Nephron (organoid): ENCODE results near the gene THRAP3.

Experiments
- H3K27ac Mint-ChIP-seq, 3 experiments: 2 replicates each; pipeline ENCODE4 v1.8.0; 2020; ENCODE audit warnings: mixed read lengths in 3 of 3, mild to moderate bottlenecking in 2 of 3, moderate library complexity in 1 of 3
- H3K27me3 Mint-ChIP-seq: 2 replicates; pipeline ENCODE4 v1.8.0; 2021; ENCODE audit warnings: low read depth, mild to moderate bottlenecking, moderate library complexity, mixed read lengths
- H3K36me3 Mint-ChIP-seq: 2 replicates; pipeline ENCODE4 v1.8.0; 2020; ENCODE audit warnings: low read depth, mixed read lengths
- H3K4me1 Mint-ChIP-seq: 2 replicates; pipeline ENCODE4 v1.8.0; 2020; ENCODE audit warnings: mixed read lengths
- H3K4me3 Mint-ChIP-seq, 3 experiments: 2 replicates each; pipeline ENCODE4 v1.8.0; 2020; ENCODE audit warnings: mild to moderate bottlenecking in 3 of 3, mixed read lengths in 3 of 3, moderate library complexity in 2 of 3
- H3K9me3 Mint-ChIP-seq: 2 replicates; pipeline ENCODE4 v1.8.0; 2020; ENCODE audit warnings: mixed read lengths
- TF ChIP-seq, protein P1 (sequence below), 3 experiments: fragments of 200-600 bp; sonication (generic); IDR thresholded peaks; one replicate each; pipeline ENCODE4 v1.5.0; 2021; ENCODE audit warnings: antibody characterized with exemption in 3 of 3; ENCODE audit not compliant: unreplicated experiment in 3 of 3

The THRAP3 gene

DNA sequence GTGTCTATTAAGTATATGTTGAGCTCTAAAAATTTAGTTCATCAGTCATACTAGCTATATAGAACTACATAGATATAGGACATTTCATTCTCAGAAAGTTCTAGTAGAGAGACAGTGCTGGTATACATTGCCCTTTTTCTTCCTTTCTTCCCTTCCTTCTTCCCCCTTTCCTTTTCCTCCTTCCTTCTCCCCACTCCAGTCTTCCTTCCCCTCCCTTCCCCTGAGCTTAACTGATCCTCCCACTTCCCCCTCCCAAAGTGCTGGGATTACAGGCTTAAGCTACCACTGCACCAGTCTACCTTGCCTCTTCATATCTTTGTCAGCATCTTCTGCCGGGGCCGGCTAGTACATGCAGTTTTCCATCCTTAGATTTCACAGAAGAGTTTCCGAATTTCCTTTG, 12.1 kb downstream of the THRAP3 start:
- Mint-ChIP-seq H3K9me3 (no peaks in the 10 kb centered on the region), H3K4me3 (no peak overlapping the region), H3K4me1 (peaks cover 36% of the 10 kb centered on the region), H3K27ac (peak overlapping the region in 2 of 3 experiments; percentile 34 to 40), H3K27me3 (no peaks in the 10 kb centered on the region), H3K36me3 (peaks cover 34% of the 10 kb centered on the region)
- TF ChIP-seq, protein P1, sequence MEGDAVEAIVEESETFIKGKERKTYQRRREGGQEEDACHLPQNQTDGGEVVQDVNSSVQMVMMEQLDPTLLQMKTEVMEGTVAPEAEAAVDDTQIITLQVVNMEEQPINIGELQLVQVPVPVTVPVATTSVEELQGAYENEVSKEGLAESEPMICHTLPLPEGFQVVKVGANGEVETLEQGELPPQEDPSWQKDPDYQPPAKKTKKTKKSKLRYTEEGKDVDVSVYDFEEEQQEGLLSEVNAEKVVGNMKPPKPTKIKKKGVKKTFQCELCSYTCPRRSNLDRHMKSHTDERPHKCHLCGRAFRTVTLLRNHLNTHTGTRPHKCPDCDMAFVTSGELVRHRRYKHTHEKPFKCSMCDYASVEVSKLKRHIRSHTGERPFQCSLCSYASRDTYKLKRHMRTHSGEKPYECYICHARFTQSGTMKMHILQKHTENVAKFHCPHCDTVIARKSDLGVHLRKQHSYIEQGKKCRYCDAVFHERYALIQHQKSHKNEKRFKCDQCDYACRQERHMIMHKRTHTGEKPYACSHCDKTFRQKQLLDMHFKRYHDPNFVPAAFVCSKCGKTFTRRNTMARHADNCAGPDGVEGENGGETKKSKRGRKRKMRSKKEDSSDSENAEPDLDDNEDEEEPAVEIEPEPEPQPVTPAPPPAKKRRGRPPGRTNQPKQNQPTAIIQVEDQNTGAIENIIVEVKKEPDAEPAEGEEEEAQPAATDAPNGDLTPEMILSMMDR (IDR thresholded peaks at IDR 0.05; ENCODE audit: unreplicated experiment in 3 of 3) = no peak

DNA sequence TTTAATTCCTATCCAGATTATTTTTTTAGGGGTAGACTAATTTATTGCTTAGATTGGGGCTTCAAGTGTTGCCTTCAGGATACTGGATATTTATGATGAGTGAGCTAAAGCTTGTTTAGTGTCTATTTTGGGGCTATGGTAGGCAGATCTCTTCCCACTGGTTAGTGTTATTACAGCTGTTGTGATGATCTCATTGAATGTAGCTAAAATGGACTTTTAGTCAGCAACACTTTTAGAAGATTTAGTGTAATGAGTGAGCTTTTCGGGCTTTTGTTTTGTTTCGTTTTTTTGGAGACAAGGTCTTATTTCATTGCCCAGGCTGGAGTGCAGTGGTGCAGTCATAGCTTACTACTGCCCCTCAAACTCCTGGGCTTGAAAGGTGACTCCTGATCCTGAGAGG, 14.2 kb downstream of the THRAP3 start:
- peak overlapping the region; percentile 36 to 73 (median 68) for H3K27ac Mint-ChIP-seq
- no peaks in the 10 kb centered on the region for H3K9me3 Mint-ChIP-seq
- H3K27me3 Mint-ChIP-seq = no peaks in the 10 kb centered on the region
- H3K4me1 Mint-ChIP-seq = peaks cover 31% of the 10 kb centered on the region
- peak overlapping the region in 1 of 3 experiments; percentile 27 for H3K4me3 Mint-ChIP-seq
- peaks cover 38% of the 10 kb centered on the region for H3K36me3 Mint-ChIP-seq
- TF ChIP-seq, protein P1 (IDR thresholded peaks at IDR 0.05; ENCODE audit: unreplicated experiment in 3 of 3) = no peak

DNA sequence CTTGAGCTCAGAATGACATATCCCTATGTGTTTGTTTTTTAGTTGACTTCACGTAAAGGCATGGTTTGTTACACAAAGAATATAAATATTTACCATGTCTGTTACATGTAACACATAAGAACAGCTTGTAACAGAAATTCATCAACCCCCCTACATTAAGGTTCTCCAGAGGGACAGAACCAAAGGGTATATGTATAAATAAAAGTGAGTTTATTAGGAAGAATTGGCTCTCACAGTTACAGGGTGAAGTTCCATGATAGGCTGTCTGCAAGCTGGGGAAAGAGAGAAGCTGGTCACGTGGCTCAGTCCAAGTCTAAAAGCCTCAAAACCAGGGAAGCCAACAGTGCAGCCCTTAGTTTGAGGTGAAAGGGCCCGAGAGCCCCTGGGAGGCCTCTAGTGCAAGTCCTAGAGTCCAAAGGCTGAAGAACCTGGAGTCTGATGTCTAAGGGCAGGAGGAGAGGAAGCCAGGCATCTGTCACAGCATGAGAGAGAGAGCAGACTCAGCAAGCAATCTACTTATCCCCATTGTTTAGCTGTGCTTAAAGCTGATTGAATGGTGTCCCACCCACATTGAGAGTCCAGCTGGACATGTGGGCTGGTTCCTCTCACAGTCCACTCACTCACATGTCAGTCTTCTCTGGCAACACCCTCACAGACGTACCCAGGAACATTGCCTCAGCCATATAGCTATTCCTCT, 15.8 kb downstream of the THRAP3 start:
- Mint-ChIP-seq H3K4me3 (no peak overlapping the region), H3K9me3 (no peaks in the 10 kb centered on the region), H3K27me3 (no peaks in the 10 kb centered on the region), H3K36me3 (peaks cover 47% of the 10 kb centered on the region), H3K27ac (peak overlapping the region in 2 of 3 experiments; percentile 14 to 77), H3K4me1 (peaks cover 35% of the 10 kb centered on the region)
- TF ChIP-seq, protein P1 (IDR thresholded peaks at IDR 0.05; ENCODE audit: unreplicated experiment in 3 of 3) = no peak

DNA sequence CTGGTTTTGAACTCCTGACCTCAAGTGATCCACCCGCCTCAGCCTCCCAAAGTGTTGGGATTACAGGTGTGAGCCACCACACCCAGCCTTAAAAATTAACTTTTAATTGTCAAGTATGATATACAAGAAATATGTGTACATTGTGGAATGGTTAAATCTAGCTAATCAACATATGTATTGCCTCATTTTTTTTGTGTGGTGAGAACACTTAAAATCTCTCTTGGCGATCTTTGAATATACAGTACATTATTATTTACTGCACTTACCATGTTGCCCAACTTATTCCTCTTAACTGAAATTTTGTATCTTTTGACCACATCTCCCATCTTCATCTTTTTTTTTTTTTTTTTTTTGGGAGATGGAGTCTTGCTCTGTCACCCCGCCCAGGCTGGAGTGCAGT, 23.3 kb downstream of the THRAP3 start:
- Mint-ChIP-seq H3K36me3 (peaks cover 52% of the 10 kb centered on the region), H3K27ac (no peak overlapping the region), H3K4me1 (peaks cover 29% of the 10 kb centered on the region), H3K27me3 (no peaks in the 10 kb centered on the region), H3K9me3 (no peaks in the 10 kb centered on the region), H3K4me3 (no peak overlapping the region)
- TF ChIP-seq, protein P1 (IDR thresholded peaks at IDR 0.05; ENCODE audit: unreplicated experiment in 3 of 3) = no peak

DNA sequence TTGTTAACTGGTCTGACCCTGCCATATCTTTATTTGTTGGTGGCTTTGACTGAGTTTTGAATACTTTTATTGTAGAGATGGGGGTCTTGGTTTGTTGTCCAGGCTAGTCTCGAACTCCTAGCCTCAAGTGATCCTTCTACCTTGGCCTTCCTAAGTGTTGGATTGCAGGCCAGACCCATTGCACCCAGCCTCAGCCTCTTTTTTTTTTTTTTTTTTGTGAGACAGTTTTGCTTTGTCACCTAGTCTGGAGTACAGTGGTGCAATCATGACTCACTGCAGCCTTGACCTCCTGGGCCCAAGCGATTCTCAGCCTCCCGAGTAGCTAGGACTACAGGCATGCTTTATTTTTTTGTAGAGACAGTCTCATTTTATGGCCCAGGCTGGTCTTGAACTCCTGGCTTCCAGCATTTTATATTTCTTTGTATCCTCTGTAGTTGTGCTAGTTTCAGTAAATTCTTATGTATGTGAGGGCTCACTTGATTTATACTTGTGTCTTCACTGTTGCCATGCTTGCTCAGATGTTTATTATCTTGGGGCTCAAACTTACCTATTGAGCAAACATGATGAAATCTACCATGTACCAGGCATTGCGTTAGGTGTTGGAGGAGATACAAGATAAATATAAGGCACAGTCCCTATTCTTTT, 24.1 kb downstream of the THRAP3 start:
- TF ChIP-seq, protein P1 (IDR thresholded peaks at IDR 0.05; ENCODE audit: unreplicated experiment in 3 of 3) = no peak
- no peak overlapping the region for H3K27ac Mint-ChIP-seq
- H3K9me3 Mint-ChIP-seq = no peaks in the 10 kb centered on the region
- no peaks in the 10 kb centered on the region for H3K27me3 Mint-ChIP-seq
- H3K4me3 Mint-ChIP-seq = no peak overlapping the region
- H3K36me3 Mint-ChIP-seq = peaks cover 47% of the 10 kb centered on the region
- peaks cover 32% of the 10 kb centered on the region for H3K4me1 Mint-ChIP-seq
